ENCODE results near the gene GNB1. TPM values are rescaled to one million over a fixed set of nuclear protein-coding genes. Genes with fewer than 3 reads are reported as not detected.

Gene GNB1
- total and polyA plus RNA-seq, 10 of the 15 experiments (the other 5 are each of a cell fraction or from before 2014, with no cell fraction given) = 23.0 to 392 (median 93.9) TPM

DNA sequence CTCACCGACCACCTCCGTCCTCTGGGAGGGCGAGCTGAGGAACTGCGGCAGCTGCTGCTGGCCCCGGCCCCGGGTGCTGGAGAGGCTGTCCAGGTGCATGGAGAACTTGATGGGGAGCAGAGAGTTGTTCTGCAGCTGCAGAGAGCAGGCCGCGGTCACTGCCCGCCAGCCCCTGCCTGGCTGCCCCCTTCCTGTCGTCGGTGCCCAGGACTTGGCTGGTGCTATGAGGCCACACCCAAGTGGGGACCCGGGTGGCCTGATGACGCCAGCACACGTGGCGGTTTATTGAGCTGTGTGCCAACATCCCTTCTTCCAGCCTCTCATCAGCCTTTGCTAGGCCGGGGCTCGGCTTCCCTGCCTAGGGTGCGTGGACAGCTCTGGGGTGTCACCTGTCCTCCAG is 33.5 kb upstream of the GNB1 start:
- intact Hi-C loops (cut with micrococcal nuclease; ENCODE audit: unreplicated experiment) = no loop called here
- Histone ChIP-seq H3K36me3 (ENCODE audit: control insufficient read depth in 2 of 2, insufficient read depth in 2 of 2, low read length in 1 of 2) (no peaks in the 10 kb centered on the region), H3K9ac (ENCODE audit: control insufficient read depth, insufficient read depth, low read length) (no peak overlapping the region), H4K20me1 (ENCODE audit: control insufficient read depth, insufficient read depth) (no peaks in the 10 kb centered on the region), H3K4me1 (ENCODE audit: control insufficient read depth, insufficient read depth, low read length) (peaks cover 3% of the 10 kb centered on the region; the same call in 1 of the 2 replicates), H3K4me2 (ENCODE audit: control insufficient read depth, insufficient read depth) (no peak overlapping the region), H3K9me3 (replicated peaks; ENCODE audit: control insufficient read depth, insufficient read depth, low read length) (no peaks in the 10 kb centered on the region; the same call in 2 of the 3 replicates), H3K27ac (ENCODE audit: control insufficient read depth, insufficient read depth) (no peak overlapping the region), H3K79me2 (ENCODE audit: control insufficient read depth, insufficient read depth, low read length) (no peaks in the 10 kb centered on the region), H3K4me3 (no peak overlapping the region), H3K27me3 (replicated peaks in 1 of 2; ENCODE audit: control insufficient read depth in 2 of 2, insufficient read depth in 2 of 2, low read length in 1 of 2) (no peaks in the 10 kb centered on the region), H2AFZ (ENCODE audit: control insufficient read depth, low read depth, low read length) (no peak overlapping the region)
- no peak for FAIRE-seq
- POLR2A ChIA-PET = no interaction called here
- no TSS peak for BruUV-seq (replicated peaks)
- no peak for ATAC-seq
- no peak for DNase-seq (ENCODE audit: low read depth, low spot score)
- RAD21 ChIA-PET (ENCODE audit: unreplicated experiment) = no interaction called here
- SMC1A ChIA-PET (ENCODE audit: uncharacterized antibody, unreplicated experiment) = no interaction called here
- CTCF ChIA-PET = no interaction called here
- in situ Hi-C loops (cut with MboI) = no loop called here
- WGBS (ENCODE audit: insufficient coverage, insufficient replicate concordance, low lambda C conversion rate, missing lambda C conversion rate) = 44% methylated on average over 18 of the region's 18 CpGs
- no peak for TF ChIP-seq NKRF (conservative IDR thresholded peaks at IDR 0.05)
- no peak for TF ChIP-seq BRCA1 (IDR thresholded peaks at IDR 0.05; ENCODE audit: low read depth, low read length)
- no peak for TF ChIP-seq BMI1 (IDR thresholded peaks at IDR 0.05; ENCODE audit: borderline replicate concordance)
- no peak for TF ChIP-seq LARP7 (IDR thresholded peaks at IDR 0.05)
- TF ChIP-seq RAD51 (IDR thresholded peaks at IDR 0.05) = no peak
- no peak for TF ChIP-seq FOXM1 (IDR thresholded peaks at IDR 0.05; ENCODE audit: low read depth, low read length)
- no peak for TF ChIP-seq WRNIP1 (IDR thresholded peaks at IDR 0.05; ENCODE audit: borderline replicate concordance, low read depth, low read length)
- TF ChIP-seq, protein P1, sequence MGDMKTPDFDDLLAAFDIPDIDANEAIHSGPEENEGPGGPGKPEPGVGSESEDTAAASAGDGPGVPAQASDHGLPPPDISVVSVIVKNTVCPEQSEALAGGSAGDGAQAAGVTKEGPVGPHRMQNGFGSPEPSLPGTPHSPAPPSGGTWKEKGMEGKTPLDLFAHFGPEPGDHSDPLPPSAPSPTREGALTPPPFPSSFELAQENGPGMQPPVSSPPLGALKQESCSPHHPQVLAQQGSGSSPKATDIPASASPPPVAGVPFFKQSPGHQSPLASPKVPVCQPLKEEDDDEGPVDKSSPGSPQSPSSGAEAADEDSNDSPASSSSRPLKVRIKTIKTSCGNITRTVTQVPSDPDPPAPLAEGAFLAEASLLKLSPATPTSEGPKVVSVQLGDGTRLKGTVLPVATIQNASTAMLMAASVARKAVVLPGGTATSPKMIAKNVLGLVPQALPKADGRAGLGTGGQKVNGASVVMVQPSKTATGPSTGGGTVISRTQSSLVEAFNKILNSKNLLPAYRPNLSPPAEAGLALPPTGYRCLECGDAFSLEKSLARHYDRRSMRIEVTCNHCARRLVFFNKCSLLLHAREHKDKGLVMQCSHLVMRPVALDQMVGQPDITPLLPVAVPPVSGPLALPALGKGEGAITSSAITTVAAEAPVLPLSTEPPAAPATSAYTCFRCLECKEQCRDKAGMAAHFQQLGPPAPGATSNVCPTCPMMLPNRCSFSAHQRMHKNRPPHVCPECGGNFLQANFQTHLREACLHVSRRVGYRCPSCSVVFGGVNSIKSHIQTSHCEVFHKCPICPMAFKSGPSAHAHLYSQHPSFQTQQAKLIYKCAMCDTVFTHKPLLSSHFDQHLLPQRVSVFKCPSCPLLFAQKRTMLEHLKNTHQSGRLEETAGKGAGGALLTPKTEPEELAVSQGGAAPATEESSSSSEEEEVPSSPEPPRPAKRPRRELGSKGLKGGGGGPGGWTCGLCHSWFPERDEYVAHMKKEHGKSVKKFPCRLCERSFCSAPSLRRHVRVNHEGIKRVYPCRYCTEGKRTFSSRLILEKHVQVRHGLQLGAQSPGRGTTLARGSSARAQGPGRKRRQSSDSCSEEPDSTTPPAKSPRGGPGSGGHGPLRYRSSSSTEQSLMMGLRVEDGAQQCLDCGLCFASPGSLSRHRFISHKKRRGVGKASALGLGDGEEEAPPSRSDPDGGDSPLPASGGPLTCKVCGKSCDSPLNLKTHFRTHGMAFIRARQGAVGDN (IDR thresholded peaks at IDR 0.05) = no peak
- TF ChIP-seq, protein P2, sequence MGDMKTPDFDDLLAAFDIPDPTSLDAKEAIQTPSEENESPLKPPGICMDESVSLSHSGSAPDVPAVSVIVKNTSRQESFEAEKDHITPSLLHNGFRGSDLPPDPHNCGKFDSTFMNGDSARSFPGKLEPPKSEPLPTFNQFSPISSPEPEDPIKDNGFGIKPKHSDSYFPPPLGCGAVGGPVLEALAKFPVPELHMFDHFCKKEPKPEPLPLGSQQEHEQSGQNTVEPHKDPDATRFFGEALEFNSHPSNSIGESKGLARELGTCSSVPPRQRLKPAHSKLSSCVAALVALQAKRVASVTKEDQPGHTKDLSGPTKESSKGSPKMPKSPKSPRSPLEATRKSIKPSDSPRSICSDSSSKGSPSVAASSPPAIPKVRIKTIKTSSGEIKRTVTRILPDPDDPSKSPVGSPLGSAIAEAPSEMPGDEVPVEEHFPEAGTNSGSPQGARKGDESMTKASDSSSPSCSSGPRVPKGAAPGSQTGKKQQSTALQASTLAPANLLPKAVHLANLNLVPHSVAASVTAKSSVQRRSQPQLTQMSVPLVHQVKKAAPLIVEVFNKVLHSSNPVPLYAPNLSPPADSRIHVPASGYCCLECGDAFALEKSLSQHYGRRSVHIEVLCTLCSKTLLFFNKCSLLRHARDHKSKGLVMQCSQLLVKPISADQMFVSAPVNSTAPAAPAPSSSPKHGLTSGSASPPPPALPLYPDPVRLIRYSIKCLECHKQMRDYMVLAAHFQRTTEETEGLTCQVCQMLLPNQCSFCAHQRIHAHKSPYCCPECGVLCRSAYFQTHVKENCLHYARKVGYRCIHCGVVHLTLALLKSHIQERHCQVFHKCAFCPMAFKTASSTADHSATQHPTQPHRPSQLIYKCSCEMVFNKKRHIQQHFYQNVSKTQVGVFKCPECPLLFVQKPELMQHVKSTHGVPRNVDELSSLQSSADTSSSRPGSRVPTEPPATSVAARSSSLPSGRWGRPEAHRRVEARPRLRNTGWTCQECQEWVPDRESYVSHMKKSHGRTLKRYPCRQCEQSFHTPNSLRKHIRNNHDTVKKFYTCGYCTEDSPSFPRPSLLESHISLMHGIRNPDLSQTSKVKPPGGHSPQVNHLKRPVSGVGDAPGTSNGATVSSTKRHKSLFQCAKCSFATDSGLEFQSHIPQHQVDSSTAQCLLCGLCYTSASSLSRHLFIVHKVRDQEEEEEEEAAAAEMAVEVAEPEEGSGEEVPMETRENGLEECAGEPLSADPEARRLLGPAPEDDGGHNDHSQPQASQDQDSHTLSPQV (IDR thresholded peaks at IDR 0.05) = no peak

Measured in GM12878 (cell line).